MM.1S (cell line): Measurements from ENCODE around the gene EFNA2.

Experiments
- DNase-seq: peaks from one replicate; pipeline ENCODE4 v3.0.0-alpha.2; 2015
- H2AFZ ChIP-seq: fragments of 300-600 bp; sonication (generic); 2 replicates; pipeline ENCODE4 v1.6.0; 2016; ENCODE audit warnings: antibody characterized with exemption, low read length
- H3F3A ChIP-seq: fragments of 300-600 bp; sonication (generic); 2 replicates; pipeline ENCODE4 v1.6.1; 2016; ENCODE audit warnings: mild to moderate bottlenecking, antibody characterized with exemption, low read length, moderate library complexity, mixed read lengths; ENCODE audit not compliant: insufficient read depth
- H3K27ac ChIP-seq: fragments of 300-600 bp; sonication (generic); 2 replicates; pipeline ENCODE4 v1.5.1; 2016; ENCODE audit warnings: mild to moderate bottlenecking, low read length
- H3K27me3 ChIP-seq: fragments of 300-600 bp; sonication (generic); replicated peaks from 2 replicates; pipeline ENCODE4 v1.6.0; 2016; ENCODE audit warnings: low read length; ENCODE audit not compliant: insufficient read depth
- H3K36me3 ChIP-seq: fragments of 300-600 bp; sonication (generic); replicated peaks from 2 replicates; pipeline ENCODE4 v1.6.1; 2016; ENCODE audit warnings: mild to moderate bottlenecking, low read length, mixed read lengths; ENCODE audit not compliant: insufficient read depth
- H3K4me1 ChIP-seq: fragments of 300-600 bp; sonication (generic); 2 replicates; pipeline ENCODE4 v1.6.1; 2016; ENCODE audit warnings: low read length, mixed read lengths
- H3K4me2 ChIP-seq: fragments of 300-600 bp; sonication (generic); 2 replicates; pipeline ENCODE4 v1.6.0; 2016; ENCODE audit warnings: low read depth, low read length
- H3K4me3 ChIP-seq: fragments of 300-600 bp; sonication (generic); 2 replicates; pipeline ENCODE4 v1.5.1; 2016; ENCODE audit warnings: low read length, mixed read lengths
- H3K79me2 ChIP-seq: fragments of 300-600 bp; sonication (generic); 2 replicates; pipeline ENCODE4 v1.6.1; 2016; ENCODE audit warnings: mixed run types, low read length, mixed read lengths
- H3K9ac ChIP-seq: fragments of 300-600 bp; sonication (generic); 2 replicates; pipeline ENCODE4 v1.6.1; 2016; ENCODE audit warnings: low read length, mixed read lengths
- H3K9me2 ChIP-seq: fragments of 300-600 bp; sonication (generic); replicated peaks from 2 replicates; pipeline ENCODE4 v1.6.1; 2016; ENCODE audit warnings: mild to moderate bottlenecking, low read length, mixed read lengths; ENCODE audit not compliant: insufficient read depth
- H3K9me3 ChIP-seq: fragments of 300-600 bp; sonication (generic); replicated peaks from 2 replicates; pipeline ENCODE4 v1.6.1; 2016; ENCODE audit warnings: mild to moderate bottlenecking, low read length, mixed read lengths; ENCODE audit not compliant: insufficient read depth
- H4K20me1 ChIP-seq: fragments of 300-600 bp; sonication (generic); 2 replicates; pipeline ENCODE4 v1.6.1; 2016; ENCODE audit warnings: mild to moderate bottlenecking, low read length, moderate library complexity, mixed read lengths; ENCODE audit not compliant: insufficient read depth
- CTCF ChIP-seq: fragments of 300-600 bp; sonication (generic); IDR thresholded peaks from 2 replicates; pipeline ENCODE4 v1.5.1; 2016; ENCODE audit warnings: antibody characterized with exemption, low read length, mixed read lengths
- EZH2 ChIP-seq: fragments of 300-600 bp; sonication (generic); optimal IDR thresholded peaks from 2 replicates; pipeline ENCODE3; 2017; ENCODE audit warnings: low read depth, mild to moderate bottlenecking, antibody characterized with exemption, low read length, mixed read lengths
- EZH2phosphoT487 ChIP-seq: fragments of 300-600 bp; sonication (generic); IDR thresholded peaks from 2 replicates; pipeline ENCODE4 v1.6.1; 2018; ENCODE audit warnings: antibody characterized with exemption, low read length

EFNA2 gene

GRCh38 chr19:1309977-1310852 lies 24.5 kb downstream of the EFNA2 start:
- no peaks in the 10 kb centered on the region for H4K20me1 ChIP-seq
- peaks cover 87% of the 10 kb centered on the region for H3K27me3 ChIP-seq
- H3K9me3 ChIP-seq, result no peaks in the 10 kb centered on the region
- no peak overlapping the region for H3K4me2 ChIP-seq
- no peak overlapping the region for H3K4me3 ChIP-seq
- no peaks in the 10 kb centered on the region for H3F3A ChIP-seq
- TF ChIP-seq EZH2phosphoT487 (no peak), EZH2 (peak; percentile 1)
- H3K79me2 ChIP-seq, result no peaks in the 10 kb centered on the region
- no peak overlapping the region for H3K9ac ChIP-seq
- no peak overlapping the region for H3K27ac ChIP-seq
- no peaks in the 10 kb centered on the region for H3K36me3 ChIP-seq
- no peaks in the 10 kb centered on the region for H3K4me1 ChIP-seq
- no peaks in the 10 kb centered on the region for H3K9me2 ChIP-seq
- DNase-seq, result no peak
- no peak overlapping the region for H2AFZ ChIP-seq

- no peaks in the 10 kb centered on the region for H3K79me2 ChIP-seq
- no peak overlapping the region for H3K4me2 ChIP-seq
- no peaks in the 10 kb centered on the region for H3K9me3 ChIP-seq
- no peaks in the 10 kb centered on the region for H3K4me1 ChIP-seq
- no peak for DNase-seq
- H3K27ac ChIP-seq, result no peak overlapping the region
- H3K27me3 ChIP-seq, result peaks cover 86% of the 10 kb centered on the region
- no peaks in the 10 kb centered on the region for H4K20me1 ChIP-seq
- H2AFZ ChIP-seq, result no peak overlapping the region
- H3K36me3 ChIP-seq, result no peaks in the 10 kb centered on the region
- no peaks in the 10 kb centered on the region for H3F3A ChIP-seq
- no peak overlapping the region for H3K9ac ChIP-seq
- no peak overlapping the region for H3K4me3 ChIP-seq
- H3K9me2 ChIP-seq, result no peaks in the 10 kb centered on the region
- TF ChIP-seq CTCF, result no peak
- no peak for TF ChIP-seq EZH2
- TF ChIP-seq EZH2phosphoT487, result no peak
These were observed 25.1 kb downstream of the EFNA2 start for GRCh38 chr19:1310853-1311180.

- no peak for TF ChIP-seq EZH2
- no peak for TF ChIP-seq EZH2phosphoT487
- TF ChIP-seq CTCF, result no peak
- Histone ChIP-seq H3K4me1 (no peaks in the 10 kb centered on the region), H3K4me3 (no peak overlapping the region)
These were observed 25.9 kb downstream of the EFNA2 start for GRCh38 chr19:1311543-1312091.

More at GRCh38 chr19:1311543-1312091, 25.9 kb downstream of the EFNA2 start:
- Histone ChIP-seq H3K9me3 (no peaks in the 10 kb centered on the region), H3K36me3 (no peaks in the 10 kb centered on the region), H2AFZ (no peak overlapping the region), H3K27me3 (peaks cover 92% of the 10 kb centered on the region), H3K27ac (no peak overlapping the region), H3K9ac (no peak overlapping the region), H4K20me1 (no peaks in the 10 kb centered on the region), H3F3A (no peaks in the 10 kb centered on the region), H3K4me2 (no peak overlapping the region), H3K79me2 (no peaks in the 10 kb centered on the region), H3K9me2 (no peaks in the 10 kb centered on the region)
- no peak for DNase-seq
